Measurements from ENCODE around the gene AGRP.

GRCh38 chr16:67442581-67443255, 40.6 kb downstream of the AGRP start:
- TF ChIP-seq, protein P1, sequence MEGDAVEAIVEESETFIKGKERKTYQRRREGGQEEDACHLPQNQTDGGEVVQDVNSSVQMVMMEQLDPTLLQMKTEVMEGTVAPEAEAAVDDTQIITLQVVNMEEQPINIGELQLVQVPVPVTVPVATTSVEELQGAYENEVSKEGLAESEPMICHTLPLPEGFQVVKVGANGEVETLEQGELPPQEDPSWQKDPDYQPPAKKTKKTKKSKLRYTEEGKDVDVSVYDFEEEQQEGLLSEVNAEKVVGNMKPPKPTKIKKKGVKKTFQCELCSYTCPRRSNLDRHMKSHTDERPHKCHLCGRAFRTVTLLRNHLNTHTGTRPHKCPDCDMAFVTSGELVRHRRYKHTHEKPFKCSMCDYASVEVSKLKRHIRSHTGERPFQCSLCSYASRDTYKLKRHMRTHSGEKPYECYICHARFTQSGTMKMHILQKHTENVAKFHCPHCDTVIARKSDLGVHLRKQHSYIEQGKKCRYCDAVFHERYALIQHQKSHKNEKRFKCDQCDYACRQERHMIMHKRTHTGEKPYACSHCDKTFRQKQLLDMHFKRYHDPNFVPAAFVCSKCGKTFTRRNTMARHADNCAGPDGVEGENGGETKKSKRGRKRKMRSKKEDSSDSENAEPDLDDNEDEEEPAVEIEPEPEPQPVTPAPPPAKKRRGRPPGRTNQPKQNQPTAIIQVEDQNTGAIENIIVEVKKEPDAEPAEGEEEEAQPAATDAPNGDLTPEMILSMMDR (IDR thresholded peaks at IDR 0.05), result no peak
- no peak for TF ChIP-seq POLR2A (IDR thresholded peaks at IDR 0.05)

Data from heart left ventricle (tissue), 13 donors.